Stimulated activated CD8-positive, alpha-beta memory T cell treated with anti-CD3 and anti-CD28 coated beads, Interleukin-15, amount 100 ng/mL, for 4 hours (primary cell): ENCODE results near the gene CCDC80.
"Not testable (repeated sequence)": the region's sequence is repeated elsewhere in the genome, so short reads cannot be mapped to it uniquely, and the experiment has no call there.

Source experiments
- DNase-seq, 2 donors: peaks; one replicate each; pipeline ENCODE4 v3.0.0-alpha.2; 2020; ENCODE audit warnings: low read depth in 2 of 2

The CCDC80 gene

DNA sequence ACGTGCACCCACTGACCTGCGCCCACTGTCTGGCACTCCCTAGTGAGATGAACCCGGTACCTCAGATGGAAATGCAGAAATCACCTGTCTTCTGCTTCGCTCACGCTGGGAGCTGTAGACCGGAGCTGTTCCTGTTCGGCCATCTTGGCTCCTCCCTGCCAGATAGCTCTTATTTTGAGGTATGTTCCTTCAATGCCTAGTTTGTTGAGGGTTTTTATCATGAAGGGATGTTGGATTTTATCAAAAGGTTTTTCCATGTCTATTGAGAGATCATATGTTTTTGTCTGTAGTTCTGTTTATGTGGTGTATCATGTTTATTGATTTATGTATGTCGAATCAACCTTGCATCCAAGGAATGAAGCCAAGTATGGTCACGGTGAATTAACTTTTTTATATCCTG, 24.1 kb upstream of the CCDC80 start:
- DNase-seq = not testable (repeated sequence)

DNA sequence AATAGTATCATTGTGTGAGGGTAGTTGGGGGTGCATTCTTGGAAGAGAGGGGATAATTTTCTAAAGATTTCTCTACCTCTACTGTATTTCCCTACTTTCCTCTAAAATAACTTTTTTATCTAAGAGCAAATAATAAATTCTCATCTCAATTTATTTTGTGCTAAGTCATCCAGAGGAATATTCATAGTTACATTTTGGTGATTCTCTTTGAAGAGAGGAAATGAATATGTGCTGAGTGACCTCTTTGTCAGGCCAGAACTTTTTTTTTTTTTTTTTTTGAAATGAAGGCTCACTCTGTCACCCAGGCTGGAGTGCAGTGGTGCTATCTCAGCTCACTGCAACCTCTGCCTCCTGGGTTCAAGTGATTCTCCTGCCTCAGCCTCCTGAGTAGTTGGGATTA, 15.1 kb upstream of the CCDC80 start:
- DNase-seq = no peak

DNA sequence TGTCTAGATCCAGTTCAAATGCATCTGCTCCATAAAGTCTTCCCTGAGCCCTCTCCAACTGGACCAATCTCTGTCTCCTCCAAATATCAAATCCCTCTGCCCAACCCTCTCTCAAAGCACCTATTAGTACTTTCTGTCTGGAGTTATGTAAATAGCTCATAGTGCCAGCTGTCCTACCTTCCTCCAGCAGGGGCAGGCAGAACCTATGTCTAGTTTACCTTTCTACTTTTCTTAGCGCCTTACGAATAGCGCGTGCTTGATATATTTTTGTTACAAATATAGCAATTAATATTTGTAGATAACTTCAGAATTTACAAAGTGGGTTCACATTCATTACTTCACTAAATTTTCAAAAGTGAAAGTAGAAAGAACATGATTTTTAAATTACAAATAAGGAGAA, 14.0 kb upstream of the CCDC80 start:
- no peak for DNase-seq

DNA sequence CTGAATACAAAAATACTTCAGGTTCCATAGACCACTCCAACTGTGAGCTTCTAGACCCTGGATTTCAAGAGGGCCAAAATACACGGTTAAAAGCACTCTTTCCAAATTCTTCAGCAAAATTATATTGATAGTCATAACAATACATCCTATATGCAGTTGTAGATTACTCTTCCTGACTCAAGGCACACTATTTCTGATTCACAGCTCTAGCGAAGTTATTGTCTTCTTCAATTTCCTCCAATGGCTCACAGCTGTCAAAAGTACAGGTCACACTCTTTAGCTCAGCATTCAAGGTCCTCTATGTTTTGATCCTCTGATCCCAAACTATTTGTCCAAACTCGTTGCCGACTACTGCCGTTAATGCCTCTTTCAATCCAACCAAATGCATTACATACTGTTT, 13.5 kb upstream of the CCDC80 start:
- DNase-seq = no peak

DNA sequence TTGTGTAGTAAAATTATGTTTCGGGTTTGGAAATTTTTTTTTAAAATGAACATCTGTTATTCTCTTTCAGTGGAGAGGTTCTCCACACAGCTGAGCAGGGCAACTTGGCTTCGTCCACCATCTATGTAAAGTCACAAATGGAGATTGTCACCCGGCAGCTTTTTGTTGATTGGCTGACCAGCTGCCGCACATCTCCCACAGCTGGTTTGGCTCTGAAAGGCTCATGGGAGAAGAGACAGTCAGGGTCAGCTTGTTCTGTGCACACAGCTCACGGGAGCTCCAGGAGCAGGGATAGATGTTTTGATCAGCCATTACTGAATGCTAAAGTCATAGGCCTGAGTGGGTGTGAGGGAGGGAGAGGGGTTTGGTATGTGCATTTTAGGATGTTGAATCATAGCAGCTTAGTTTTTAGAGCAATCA, 12.9 kb upstream of the CCDC80 start:
- DNase-seq = no peak

DNA sequence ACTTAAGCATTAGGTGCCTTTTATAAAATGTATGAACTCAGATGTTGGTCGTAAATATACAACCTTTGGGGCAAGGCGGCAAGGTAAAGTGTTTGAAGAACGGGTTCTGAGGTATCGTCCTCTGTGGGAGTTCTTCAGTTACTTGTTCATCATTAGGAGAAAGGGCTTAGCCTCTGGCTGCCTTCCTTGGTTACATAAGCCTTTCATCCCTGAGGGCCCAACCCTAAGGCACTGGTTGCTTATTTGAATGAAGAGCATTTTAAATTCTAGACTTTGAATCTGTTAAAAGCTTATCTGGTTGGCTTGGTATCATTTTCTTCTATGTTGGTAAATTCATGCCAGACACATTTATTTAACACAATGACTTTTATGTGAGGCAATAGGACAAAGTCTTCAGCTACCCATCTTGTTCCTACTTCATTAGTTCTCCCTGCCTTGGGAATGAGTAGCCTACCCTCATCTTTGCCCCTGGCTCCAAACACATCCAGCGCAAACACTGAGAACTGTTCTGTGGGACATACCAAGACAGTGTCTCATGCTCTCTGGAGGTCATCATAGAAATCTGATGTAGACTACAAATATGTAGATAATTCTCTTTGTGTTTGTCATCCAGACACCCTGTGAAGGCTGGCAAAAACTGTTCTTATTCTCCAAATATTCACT, 12.4 kb upstream of the CCDC80 start:
- no peak for DNase-seq

DNA sequence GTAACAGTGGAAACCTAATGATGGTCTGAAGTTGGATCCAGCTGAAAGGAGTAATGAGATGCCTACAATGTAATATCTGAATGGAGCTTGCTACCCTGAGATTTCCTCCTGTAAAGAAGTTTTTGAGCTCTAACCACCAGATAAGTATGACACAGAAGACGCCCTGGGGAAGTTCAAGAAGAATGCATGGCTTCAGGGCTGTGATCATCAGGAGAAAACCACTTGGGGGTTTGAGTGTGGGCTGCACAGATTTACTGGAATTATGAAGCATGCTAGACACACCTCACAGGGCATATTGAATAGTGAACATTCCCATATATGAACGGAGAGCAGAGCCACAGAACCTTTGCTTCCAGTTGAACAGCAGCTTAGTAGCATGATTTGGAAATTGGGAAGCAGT, 10.6 kb upstream of the CCDC80 start:
- no peak for DNase-seq

DNA sequence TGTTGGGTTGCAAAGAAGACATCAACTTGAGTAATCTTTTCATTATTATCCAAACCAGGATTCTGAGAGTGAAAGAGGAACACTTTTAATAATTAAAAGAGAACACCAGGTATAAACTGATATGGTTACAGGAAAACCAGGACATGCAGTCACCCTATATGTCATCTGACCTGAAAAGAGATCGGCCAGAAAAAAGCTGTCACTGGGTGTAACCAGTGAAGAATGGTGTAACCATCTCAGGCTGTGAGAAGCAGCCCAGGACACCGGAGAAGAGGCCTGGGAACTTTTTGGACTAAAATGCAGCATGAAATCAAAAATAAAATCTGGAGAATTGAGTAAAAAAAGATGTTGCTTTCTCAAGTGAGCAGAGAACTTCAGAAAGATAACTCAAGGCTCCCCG, 10.1 kb upstream of the CCDC80 start:
- no peak for DNase-seq

DNA sequence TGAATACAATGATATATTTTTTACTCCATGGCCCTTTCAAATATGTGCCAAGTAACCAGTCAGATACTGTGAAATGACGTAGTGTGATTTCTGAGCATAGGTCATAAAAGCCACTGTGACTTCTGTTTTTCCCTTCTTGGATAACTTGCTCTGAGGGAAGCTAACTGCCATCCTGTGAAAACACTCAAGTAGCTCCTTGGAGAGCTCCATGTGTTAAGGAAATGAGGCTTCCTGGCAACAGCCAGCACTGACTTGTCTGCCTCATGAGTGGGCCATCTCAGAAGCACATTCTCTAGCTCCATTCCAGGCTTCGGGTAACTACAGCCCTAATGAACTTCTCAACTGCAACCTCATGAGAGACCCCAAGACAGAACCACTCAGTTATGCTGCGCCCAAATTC, 9.5 kb upstream of the CCDC80 start:
- no peak for DNase-seq

DNA sequence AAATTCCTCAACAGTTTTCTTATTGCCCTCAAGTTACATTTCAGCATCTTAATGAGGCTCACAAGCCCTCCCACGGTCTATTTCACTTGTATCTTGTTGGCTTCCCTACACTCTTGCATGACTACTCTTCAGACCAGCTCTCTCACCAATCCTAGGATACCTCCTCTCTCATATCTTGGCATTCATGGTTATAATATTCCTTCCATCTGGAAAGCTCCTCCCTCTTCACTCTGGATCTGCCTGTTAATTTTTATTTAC, 8.5 kb upstream of the CCDC80 start:
- no peak for DNase-seq

DNA sequence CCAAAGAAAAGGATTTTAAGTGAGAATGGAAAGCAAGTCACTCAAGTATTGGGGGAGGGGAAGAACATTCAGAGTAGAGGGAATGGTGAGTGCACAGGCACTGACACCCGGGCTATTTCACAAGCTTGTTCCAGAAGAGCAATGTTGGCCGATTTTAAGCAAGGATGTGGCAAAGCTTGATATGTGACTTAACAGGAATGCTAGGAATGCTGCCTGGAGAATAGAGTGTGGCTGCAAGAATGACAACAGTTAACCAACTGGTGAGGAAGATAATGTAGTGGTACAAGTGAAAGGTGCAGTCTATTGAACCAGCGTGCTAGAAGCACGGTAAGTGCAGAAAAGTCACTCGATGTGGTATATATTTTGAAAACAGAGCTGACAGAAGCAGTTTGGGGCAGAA, 6.2 kb upstream of the CCDC80 start:
- DNase-seq = no peak

DNA sequence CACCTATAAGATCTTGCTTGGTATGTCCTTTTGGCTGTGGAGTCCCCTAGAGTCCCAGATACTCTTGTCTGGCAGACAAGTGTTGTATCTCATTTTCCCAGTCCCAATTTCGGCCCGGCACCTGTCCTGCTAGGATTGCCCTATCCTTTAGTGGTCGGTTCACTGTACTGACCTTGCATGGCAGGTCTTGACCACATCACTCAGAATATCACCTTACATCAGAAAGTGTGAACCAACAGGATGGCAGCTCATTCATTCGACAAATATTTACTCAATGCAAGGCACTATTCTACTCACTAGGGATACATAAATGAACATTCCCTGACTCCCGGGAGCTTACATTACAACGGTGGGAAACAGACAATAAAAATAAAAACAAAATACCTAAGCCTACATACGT, 5.7 kb upstream of the CCDC80 start:
- no peak for DNase-seq

DNA sequence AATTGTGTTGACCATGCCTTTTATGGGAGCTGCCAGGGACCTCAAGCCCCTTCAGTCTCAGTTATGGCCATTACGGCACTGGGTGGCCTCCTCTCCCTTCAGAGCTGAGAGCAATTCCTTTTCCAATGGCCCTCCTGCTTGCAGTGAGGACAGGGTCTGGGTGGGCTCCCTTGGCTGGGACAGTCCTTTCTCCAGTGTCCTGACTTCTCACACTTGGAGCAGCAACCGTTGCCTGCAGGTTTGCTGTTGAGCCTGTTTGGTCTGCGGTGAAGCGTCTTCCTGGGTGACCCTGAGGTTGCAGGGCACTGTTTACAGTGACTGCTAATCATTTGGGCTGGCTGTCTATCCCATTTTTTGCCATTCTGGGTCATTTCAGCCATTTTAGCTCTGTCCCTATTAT, 3.5 kb upstream of the CCDC80 start:
- no peak for DNase-seq

DNA sequence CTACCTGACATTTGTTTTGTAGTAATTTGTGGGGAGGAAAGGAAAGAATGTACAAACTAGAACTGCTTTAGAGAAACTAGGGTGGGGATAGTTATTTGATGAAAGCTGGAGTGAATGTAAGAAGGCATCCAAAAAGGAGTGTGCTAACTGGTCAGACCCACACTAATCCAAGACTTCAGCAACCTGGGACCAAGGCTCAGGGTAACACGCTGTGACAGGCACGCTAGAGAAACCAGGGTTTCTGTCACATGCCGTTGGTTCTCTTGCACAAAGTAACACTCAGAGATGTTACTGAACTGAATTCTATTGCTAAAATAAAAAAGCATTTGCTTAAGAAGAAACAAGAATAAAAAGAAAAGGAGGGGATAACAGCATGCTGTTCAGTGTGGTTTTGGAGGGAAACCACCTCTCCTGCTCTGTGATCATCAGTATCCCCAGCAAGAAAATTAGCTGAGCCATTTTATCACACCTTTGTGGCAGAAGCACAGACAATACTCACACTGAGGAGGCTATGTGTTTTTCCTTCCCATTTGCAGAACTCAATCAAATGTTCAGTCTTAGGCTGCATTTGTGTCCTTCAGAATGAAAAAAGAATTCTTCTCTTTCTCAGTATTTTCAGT, 2.8 kb upstream of the CCDC80 start:
- DNase-seq = no peak

DNA sequence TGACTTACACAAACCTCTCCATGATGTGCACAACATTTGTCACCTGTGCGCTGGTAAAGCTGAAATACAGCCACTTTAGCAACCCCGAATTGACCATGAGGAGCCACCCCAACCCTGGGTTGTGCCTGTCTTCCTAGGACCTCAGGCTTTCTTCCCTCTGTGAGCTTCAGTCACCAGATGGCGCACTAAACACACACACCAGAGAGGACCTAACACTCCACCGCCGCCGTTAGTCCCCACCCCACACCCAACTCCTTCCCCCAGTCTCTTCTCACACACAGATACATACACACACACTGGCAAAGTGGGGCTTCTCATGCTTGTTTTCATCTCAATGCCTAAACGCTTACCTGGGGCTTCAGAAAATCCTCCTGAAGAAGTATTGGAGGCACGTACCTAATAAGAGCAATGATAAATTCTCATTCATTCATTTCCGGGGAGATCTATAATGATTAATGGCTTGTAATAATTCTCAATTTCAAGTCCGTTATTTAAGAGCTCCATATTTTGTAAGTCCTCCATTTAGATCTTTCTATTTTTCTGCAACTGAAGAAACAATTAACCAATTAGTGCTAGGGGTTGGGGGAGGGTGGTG, 2.1 kb upstream of the CCDC80 start:
- peak; percentile 42 to 70 for DNase-seq

DNA sequence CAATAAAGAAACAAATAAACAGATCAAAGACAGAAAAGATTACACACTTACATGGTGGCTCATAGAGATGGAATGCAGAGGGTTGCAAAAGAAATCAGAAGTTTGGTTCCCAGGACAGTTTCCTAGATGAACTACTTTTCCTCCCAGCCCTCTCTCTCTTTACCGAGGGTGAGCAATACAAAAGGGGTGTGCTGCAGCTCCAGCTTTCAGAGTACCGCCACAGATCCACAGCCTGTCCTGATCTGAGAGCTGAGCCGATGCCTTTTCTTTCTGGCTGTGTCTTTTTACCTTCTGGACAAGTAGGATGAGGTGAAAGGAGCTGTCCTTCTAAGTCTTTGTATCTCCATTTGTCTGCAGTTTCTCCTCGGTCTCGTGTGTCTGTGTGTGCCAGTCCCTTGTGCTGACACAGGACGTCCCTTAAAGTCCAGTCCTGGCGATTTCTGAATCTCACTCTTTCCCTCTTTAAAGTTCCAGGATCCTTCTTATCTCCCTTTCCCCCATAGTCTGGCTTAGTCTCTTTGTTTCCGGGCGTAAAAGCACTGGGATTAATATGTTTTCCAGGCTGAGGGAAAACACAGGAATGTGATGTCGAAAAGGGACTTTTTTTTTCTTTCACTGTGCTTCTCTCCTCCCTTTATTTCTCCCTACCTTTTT, 540 bp downstream of the CCDC80 start:
- no peak for DNase-seq

DNA sequence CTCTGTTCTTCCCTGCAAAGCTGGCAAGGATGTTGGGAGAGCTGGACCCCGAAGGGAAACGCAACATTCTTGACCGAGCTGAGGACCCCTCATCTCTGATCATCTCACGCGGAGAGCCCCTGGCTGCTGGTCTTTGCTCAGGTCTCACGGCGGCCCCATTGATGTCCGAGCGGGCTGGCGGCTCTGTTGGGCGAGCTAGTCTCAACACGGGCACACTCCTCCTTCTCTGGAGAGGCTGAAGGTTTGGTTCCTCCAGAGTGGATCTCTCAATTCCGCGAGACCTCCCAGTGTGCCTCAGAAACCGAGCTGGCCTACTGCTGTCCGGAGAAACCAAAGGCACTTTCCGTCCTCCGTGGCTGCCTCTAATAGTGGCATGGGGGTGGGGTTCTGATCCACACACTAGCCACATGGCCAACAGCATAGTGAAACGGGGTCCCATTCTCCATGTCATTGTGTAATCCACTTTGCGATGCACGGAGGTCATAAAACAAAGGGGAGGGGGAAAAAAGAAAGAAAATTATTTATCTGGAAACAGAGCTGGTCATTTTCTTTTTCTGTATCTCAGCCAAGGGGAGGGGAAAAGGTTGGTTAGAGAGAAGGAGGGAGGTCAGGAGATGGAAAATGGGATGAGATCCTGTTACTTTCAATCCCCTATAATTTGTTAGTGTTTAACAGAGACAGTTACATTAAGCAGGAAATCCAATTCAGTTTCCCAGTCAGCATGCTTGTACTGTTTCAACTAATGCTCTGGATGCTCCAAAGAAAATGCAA, 1.3 kb downstream of the CCDC80 start:
- no peak for DNase-seq

DNA sequence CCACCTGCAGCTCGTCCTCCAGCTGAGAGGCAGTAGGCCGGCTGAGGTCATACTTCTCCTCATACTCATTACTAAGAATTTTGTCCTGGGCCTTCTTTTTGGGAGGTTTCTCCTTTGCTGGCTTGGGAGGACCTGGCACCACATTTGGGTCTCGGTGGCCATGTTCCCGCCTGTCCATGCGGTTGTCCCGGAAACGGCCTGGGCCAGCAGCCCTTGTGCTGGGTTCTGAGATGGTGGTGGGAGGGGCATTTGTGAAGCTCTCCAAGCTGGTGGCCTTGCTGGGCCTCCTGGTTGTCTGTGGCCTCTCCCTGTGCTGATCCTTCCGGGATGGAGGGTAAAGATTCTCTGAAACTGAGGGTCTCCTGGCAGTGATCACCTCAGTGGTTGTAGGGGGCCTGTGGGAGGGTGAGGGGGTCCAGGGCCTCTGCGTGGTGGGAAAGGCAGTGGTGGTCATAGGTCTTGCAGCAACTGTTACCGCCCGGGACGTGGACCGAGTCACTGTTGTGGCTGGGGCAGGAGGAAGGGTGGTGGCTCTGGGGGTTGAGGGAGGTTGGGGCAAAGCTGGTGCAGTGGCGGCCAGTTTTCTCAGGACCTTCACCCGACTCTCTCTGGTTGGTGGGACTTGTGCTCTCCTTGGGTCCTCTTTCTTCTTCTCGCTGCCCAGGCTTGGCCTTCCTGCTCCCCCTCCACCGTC, 2.5 kb downstream of the CCDC80 start:
- no peak for DNase-seq

DNA sequence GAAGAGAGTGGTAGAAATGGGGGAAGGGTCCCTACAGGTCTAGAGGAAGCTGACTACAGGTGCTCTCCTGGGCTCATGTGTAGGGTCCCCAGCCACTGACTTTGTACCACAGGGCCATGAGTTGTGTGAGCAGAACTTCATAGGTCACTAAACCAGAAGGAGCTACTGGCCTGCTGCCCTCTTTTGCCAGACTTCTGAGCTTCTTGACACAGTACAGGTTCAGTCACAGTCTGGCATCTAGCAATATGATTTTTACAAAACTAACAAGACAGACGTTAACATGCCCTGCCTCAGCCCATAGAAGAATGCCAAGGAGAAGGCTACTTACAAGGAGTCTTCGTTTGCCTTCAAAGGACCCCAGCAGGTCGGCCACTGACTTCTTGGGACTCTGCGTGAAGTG, 3.2 kb downstream of the CCDC80 start:
- no peak for DNase-seq

DNA sequence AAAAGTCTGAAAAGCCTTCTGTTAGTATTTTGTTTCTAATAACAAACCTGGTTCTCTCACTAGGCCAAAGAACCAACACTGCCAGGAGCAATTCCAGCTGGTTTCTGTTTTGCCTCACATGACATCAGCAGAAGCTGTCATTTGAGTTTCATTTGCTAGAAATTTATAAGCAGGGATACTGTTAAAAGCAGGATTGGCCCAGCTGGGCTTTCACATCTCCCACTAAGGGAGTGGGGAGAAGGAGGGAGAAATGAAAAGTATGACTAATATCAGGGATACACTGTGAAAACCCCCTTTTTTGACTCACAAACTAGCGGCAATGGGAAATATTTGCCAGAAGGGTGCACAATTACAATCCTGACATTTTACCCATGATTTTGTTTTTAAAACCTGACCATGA, 5.3 kb downstream of the CCDC80 start:
- DNase-seq = no peak

DNA sequence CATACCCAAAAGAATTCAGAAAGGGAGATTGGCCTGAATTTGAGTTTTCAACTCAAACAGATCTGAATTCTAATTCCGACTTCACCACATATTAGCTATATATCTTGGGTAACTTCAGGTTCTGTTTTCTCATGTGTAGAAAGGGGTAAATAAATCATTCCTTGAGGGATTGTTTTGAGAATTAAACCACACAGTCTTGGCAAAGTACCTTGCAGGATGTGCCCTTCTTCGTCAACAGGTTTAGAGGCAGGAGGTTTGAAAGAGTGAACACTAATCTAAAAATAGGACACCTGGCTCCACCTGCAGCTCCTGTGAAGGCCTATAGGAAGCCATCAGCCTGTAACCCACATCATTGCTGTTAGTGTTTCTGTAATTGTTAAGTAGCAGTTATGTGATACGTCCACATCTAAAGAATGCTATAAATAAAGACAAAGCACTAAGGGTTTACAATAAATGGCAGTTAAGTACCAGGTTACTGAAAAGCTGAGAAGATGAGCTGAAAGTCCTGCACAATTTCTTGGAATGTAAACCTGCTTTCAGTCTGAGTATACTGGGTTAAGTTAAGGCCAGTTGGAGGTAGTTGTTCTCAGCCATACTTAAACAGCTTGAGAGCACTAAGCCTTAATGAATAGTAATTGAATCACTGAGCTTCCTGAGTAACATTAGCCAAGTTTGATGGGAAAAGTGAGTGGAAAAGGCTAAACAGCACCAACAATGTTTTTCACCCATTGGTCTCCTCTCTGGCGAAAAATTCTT, 6.0 kb downstream of the CCDC80 start:
- DNase-seq = no peak
